Peyer's patch (tissue), 4 donors: ENCODE measurements around the gene NDUFAF8. TPM values are rescaled to one million over a fixed set of nuclear protein-coding genes. Genes with fewer than 3 reads are reported as not detected.

Experiments
- DNase-seq, 3 donors: peaks; one replicate each; pipeline ENCODE4 v3.0.0-alpha.2; 2017 to 2019
- H3K27ac ChIP-seq, 4 donors: fragments of 200-600 bp; sonication (generic); one replicate each; pipeline ENCODE4 v1.5.1; 2016 to 2019
- H3K27me3 ChIP-seq, 2 donors: fragments of 200-600 bp; sonication (generic); one replicate each; pipeline ENCODE4 v1.5.1; 2019
- H3K36me3 ChIP-seq, 3 donors: fragments of 200-600 bp; sonication (generic); one replicate each; pipeline ENCODE4 v1.5.1; 2016 to 2019
- H3K4me1 ChIP-seq, 4 donors: fragments of 200-600 bp; sonication (generic); one replicate each; pipeline ENCODE4 v1.5.1; 2016 to 2019
- H3K4me3 ChIP-seq, 4 donors: fragments of 200-600 bp; sonication (generic); 1 replicate in 3 of 4; 2 replicates in 1 of 4; pipeline ENCODE4 v1.5.1; 2016 to 2019; ENCODE audit warnings: mild to moderate bottlenecking in 1 of 4
- H3K9me3 ChIP-seq, 4 donors: fragments of 200-600 bp; sonication (generic); one replicate each; pipeline ENCODE4 v1.5.1; 2016 to 2019; ENCODE audit warnings: mild to moderate bottlenecking in 1 of 4
- POLR2A ChIP-seq, 2 donors: fragments of 450-650 bp; IDR thresholded peaks; one replicate each; pipeline ENCODE4 v1.5.1; 2017; ENCODE audit warnings: antibody characterized with exemption in 2 of 2, mild to moderate bottlenecking in 2 of 2, moderate library complexity in 2 of 2
- total RNA-seq, 4 donors: library from RNA; depleted of rRNA; stranded (reverse); fragments of >200 nt; gene quantifications; one replicate each; pipeline ENCODE4 v1.1.0, GENCODE V29; 2016
- TF ChIP-seq, protein P1 (sequence below), 6 experiments: fragments of 450-650 bp in 4 of 6; fragments of 200-600 bp in 2 of 6; sonication (generic) in 1 of 6; IDR thresholded peaks; one replicate each; pipeline ENCODE4 v1.5.1; 2017 to 2019; ENCODE audit warnings: antibody characterized with exemption in 6 of 6, mild to moderate bottlenecking in 3 of 6, moderate library complexity in 1 of 6

NDUFAF8 gene
- total RNA-seq, 4 donors from 2014 or later = 17.8 to 62.7 (median 25.2) TPM

DNA sequence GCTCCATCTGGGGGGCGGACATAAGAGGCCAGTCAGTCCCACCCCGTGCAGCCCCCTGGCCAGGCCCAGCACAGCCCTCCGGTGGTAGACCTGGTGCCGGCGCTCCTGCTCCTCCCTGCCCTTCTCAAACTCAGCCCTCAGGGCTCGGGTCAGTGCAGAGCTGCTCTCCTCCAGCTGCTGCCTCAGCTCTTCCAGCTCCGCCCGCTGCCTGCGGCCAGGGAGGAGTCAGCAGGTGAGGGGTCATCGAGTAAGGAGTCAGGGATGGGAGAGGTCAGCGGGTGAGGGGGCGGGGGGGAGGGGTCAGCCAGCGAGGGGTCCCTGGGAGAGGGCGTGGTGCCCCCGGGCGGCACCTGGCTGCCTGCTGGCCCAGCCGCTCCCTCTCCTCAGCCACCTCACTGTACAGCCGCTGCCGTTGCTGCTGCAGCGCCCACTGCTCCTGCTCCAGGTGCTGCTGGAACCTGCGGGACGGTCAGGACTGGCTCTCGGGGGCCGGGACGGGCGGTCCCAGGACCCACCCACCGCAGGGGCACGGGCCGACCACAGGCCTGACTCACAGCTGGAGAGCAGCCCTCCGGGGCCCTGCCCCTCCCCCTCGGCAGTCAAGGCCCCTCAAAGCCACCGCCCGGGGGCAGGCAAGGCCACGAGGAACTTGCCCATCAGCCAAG is 46.6 kb upstream of the NDUFAF8 start:
- H3K27me3 ChIP-seq = no peaks in the 10 kb centered on the region
- no peaks in the 10 kb centered on the region for H3K9me3 ChIP-seq
- no peak for DNase-seq
- no peaks in the 10 kb centered on the region for H3K36me3 ChIP-seq
- no peak overlapping the region for H3K4me3 ChIP-seq
- TF ChIP-seq, protein P1, sequence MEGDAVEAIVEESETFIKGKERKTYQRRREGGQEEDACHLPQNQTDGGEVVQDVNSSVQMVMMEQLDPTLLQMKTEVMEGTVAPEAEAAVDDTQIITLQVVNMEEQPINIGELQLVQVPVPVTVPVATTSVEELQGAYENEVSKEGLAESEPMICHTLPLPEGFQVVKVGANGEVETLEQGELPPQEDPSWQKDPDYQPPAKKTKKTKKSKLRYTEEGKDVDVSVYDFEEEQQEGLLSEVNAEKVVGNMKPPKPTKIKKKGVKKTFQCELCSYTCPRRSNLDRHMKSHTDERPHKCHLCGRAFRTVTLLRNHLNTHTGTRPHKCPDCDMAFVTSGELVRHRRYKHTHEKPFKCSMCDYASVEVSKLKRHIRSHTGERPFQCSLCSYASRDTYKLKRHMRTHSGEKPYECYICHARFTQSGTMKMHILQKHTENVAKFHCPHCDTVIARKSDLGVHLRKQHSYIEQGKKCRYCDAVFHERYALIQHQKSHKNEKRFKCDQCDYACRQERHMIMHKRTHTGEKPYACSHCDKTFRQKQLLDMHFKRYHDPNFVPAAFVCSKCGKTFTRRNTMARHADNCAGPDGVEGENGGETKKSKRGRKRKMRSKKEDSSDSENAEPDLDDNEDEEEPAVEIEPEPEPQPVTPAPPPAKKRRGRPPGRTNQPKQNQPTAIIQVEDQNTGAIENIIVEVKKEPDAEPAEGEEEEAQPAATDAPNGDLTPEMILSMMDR (IDR thresholded peaks at IDR 0.05) = no peak
- no peak for TF ChIP-seq POLR2A (IDR thresholded peaks at IDR 0.05)
- no peaks in the 10 kb centered on the region for H3K4me1 ChIP-seq
- H3K27ac ChIP-seq = no peak overlapping the region

DNA sequence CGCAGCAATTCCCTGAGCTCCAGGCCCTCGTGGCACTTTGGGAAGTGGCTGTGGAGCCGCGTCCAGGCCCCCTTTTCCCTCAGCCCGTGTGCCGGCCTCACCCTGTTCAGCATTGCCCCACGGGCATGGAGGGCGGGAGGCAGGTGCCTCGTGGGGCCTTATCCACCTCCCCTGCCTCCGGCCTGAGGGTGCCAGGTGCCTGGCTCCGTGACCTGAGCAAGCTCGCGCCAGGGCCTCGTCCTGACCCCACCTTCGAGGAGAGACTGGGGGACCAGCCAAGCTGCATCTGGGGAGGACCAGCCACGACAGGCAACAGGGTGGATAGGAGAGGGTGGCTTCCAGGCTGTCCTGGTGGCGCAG is 46.1 kb upstream of the NDUFAF8 start:
- Histone ChIP-seq H3K27me3 (no peaks in the 10 kb centered on the region), H3K36me3 (no peaks in the 10 kb centered on the region)
- TF ChIP-seq POLR2A (IDR thresholded peaks at IDR 0.05) = no peak
- TF ChIP-seq, protein P1 (IDR thresholded peaks at IDR 0.05) = no peak

DNA sequence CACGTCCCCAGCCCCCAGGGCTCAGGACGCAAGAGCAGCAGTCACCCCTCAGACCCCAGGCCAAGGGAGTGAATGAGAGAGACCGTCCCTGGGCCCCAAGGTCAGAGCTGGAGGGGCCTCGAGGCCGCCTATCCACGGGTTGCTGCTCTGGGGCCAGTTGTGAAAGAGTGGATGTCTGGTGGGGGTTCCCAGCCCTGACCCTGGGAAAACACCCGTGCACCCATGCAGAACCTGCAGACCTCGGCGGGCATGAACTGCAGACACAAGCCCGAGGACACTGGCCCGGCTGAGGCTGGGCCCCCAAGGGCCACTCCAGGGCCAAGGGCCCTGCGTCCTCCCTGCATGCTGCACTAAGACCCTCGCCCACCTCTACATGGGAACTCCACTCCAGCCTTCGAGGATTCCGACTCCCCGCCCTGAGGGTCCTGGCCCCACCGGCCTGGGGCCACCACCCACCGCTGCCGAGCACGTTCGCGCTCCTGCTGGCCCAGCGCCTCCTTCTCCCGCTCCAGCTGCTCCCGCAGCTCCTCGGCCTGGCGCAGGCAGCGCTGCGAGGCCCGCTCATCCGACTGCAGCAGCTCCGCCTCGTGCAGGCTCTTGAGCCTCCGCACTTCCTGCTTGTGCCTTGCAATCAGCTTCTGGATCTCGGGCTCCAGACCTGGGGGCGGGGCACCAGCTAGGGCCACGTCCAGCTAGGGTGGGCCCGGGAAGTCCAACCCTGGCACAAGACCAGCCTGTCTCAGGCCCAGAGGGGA is 45.5 kb upstream of the NDUFAF8 start:
- H3K27ac ChIP-seq = no peak overlapping the region
- no peaks in the 10 kb centered on the region for H3K9me3 ChIP-seq
- no peak for DNase-seq
- H3K4me1 ChIP-seq = no peaks in the 10 kb centered on the region
- TF ChIP-seq, protein P1 (IDR thresholded peaks at IDR 0.05) = no peak
- TF ChIP-seq POLR2A (IDR thresholded peaks at IDR 0.05) = no peak
- no peaks in the 10 kb centered on the region for H3K36me3 ChIP-seq
- no peaks in the 10 kb centered on the region for H3K27me3 ChIP-seq
- H3K4me3 ChIP-seq = no peak overlapping the region

More for the DNA sequence above, 46.1 kb upstream of the NDUFAF8 start:
- Histone ChIP-seq H3K27ac (no peak overlapping the region), H3K4me1 (no peaks in the 10 kb centered on the region), H3K4me3 (no peak overlapping the region), H3K9me3 (no peaks in the 10 kb centered on the region)
- DNase-seq = no peak

DNA sequence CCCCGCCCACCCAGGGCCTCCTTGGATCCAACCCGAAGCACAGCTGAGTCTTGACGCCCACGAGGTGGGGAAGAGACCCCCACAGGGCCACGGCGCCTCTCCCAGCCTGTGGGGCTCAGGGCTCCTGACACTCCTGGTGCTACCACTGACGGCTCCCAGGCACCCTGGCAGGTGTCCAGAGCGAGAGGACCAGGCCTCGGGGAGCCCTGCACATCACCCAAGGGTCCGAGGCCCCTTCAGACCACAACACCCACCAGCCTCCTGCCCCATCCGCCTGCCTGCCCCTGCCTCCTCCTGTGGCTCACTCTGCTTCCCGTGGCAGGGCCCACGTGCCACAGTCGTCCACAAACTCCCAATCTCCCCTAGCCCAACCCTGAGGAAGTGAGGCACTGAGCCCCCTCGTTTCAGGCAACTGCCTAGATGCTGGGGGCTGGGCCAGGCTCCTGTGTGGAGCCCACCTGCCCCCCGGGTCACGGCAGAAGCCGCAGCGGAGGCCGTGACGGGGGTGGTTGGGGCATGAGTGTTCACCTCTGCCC is 44.8 kb upstream of the NDUFAF8 start:
- Histone ChIP-seq H3K36me3 (no peaks in the 10 kb centered on the region), H3K4me3 (no peak overlapping the region), H3K27me3 (no peaks in the 10 kb centered on the region), H3K27ac (no peak overlapping the region), H3K4me1 (no peaks in the 10 kb centered on the region), H3K9me3 (no peaks in the 10 kb centered on the region)
- TF ChIP-seq POLR2A (IDR thresholded peaks at IDR 0.05) = no peak
- TF ChIP-seq, protein P1 (IDR thresholded peaks at IDR 0.05) = no peak
- DNase-seq = no peak

DNA sequence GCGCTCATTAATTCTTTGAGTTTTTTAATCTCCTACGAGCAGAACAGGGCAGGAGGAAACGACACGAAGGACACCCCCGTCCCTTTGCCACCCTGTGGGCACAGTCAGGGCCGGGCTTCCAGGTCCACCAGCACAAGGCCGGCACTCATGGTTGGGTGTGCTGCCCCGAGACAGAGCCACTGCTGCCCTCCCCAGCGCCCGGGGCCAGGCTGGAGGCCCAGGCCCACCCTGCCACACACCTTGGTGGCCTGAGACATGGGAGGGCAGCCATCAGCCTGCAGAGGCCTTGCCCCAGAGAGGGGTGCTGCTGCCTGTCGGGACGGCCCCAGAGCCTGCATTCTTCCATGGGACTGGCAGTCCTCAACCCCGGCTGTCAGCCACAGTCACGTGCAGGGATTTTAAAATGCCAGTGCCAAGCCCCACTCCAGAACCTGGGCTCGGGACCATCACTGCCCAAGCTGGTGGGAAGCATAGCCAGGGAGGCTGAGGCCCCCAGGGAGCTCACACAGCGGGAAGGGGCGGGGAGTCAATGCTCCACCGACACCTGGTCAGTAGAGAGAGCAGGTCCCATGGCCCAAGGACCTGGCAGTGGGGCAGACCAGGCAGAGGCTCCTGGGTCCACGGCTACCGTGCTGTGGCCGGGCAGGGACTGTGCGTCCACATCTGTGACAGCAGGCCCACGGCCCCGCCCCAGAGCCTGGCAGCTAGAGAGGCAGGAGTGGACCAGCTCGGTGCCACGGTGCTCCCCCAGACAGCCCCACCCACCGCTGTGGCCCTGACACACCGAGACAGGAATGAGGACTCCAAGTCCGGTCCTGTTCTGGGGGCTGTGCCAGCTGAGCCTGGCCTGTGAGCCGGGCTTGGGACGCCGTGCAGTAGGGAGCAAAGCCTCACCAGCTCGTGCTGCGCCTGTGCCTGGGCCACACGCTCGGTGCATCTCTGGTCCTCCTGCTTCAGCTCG is 43.9 kb upstream of the NDUFAF8 start:
- Histone ChIP-seq H3K4me3 (no peak overlapping the region), H3K27me3 (no peaks in the 10 kb centered on the region), H3K9me3 (no peaks in the 10 kb centered on the region), H3K36me3 (no peaks in the 10 kb centered on the region), H3K27ac (no peak overlapping the region), H3K4me1 (no peaks in the 10 kb centered on the region)
- TF ChIP-seq, protein P1 (IDR thresholded peaks at IDR 0.05) = no peak
- TF ChIP-seq POLR2A (IDR thresholded peaks at IDR 0.05) = no peak
- no peak for DNase-seq
